ENCODE results near the gene USP26. TPM values are rescaled to one million over a fixed set of nuclear protein-coding genes. Genes with fewer than 3 reads are reported as not detected.

The USP26 gene
- total RNA-seq = not detected
- long read RNA-seq = 0 reads

GRCh38 chrX:133097031-133097430 is at the start of gene USP26:
Gene USP26, minus strand, starts transcription at chrX:133097109. Its CDS starts 68,889 bp downstream, at chrX:133028220.
- Histone ChIP-seq H3K4me1 (no peaks in the 10 kb centered on the region), H3K36me3 (no peaks in the 10 kb centered on the region), H3K4me3 (no peak within 1 kb of the TSS), H3K9me3 (no peaks in the 10 kb centered on the region), H3K27ac (no peak within 1 kb of the TSS), H3K27me3 (no peaks in the 10 kb centered on the region)
- intact Hi-C loops (cut with DNase I) = no loop called here
- ATAC-seq (no peak), DNase-seq (no peak)
- TF ChIP-seq CTCF (IDR thresholded peaks at IDR 0.05) = no peak

GRCh38 chrX:133134282-133134681 is 37.4 kb upstream of the USP26 start:
- H3K9me3 ChIP-seq = no peaks in the 10 kb centered on the region
- ATAC-seq = no peak
- H3K36me3 ChIP-seq = no peaks in the 10 kb centered on the region
- intact Hi-C loops (cut with DNase I) = no loop called here
- H3K4me1 ChIP-seq = no peaks in the 10 kb centered on the region
- DNase-seq = no peak
- no peak overlapping the region for H3K27ac ChIP-seq
- H3K4me3 ChIP-seq = no peak overlapping the region
- TF ChIP-seq CTCF (IDR thresholded peaks at IDR 0.05) = no peak
- H3K27me3 ChIP-seq = no peaks in the 10 kb centered on the region

- Histone ChIP-seq H3K4me1 (no peaks in the 10 kb centered on the region), H3K4me3 (no peak overlapping the region), H3K36me3 (no peaks in the 10 kb centered on the region), H3K27ac (no peak overlapping the region), H3K27me3 (no peaks in the 10 kb centered on the region), H3K9me3 (no peaks in the 10 kb centered on the region)
- TF ChIP-seq CTCF (IDR thresholded peaks at IDR 0.05) = no peak
- ATAC-seq = no peak
- no peak for DNase-seq
- intact Hi-C loops (cut with DNase I) = no loop called here
These were observed 23.5 kb upstream of the USP26 start for GRCh38 chrX:133120406-133120805.

- no peak for TF ChIP-seq CTCF (IDR thresholded peaks at IDR 0.05)
- no peaks in the 10 kb centered on the region for H3K36me3 ChIP-seq
- H3K4me1 ChIP-seq = no peaks in the 10 kb centered on the region
- H3K9me3 ChIP-seq = no peaks in the 10 kb centered on the region
- intact Hi-C loops (cut with DNase I) = no loop called here
- H3K27ac ChIP-seq = no peak overlapping the region
- H3K27me3 ChIP-seq = no peaks in the 10 kb centered on the region
- DNase-seq (no peak), ATAC-seq (no peak)
- no peak overlapping the region for H3K4me3 ChIP-seq
These were observed 2.7 kb downstream of the USP26 start for GRCh38 chrX:133094098-133094731.

GRCh38 chrX:133090236-133090809 is 6.6 kb downstream of the USP26 start:
- H3K27ac ChIP-seq = no peak overlapping the region
- ATAC-seq (no peak), DNase-seq (no peak)
- H3K4me1 ChIP-seq = no peaks in the 10 kb centered on the region
- intact Hi-C loops (cut with DNase I) = no loop called here
- H3K36me3 ChIP-seq = no peaks in the 10 kb centered on the region
- H3K9me3 ChIP-seq = no peaks in the 10 kb centered on the region
- no peak overlapping the region for H3K4me3 ChIP-seq
- TF ChIP-seq CTCF (IDR thresholded peaks at IDR 0.05) = no peak
- H3K27me3 ChIP-seq = no peaks in the 10 kb centered on the region

All from upper lobe of right lung (tissue), 1 donor.